CD4-positive, alpha-beta T cell treated with Interleukin-17A for 4 hours (primary cell): ENCODE data around the gene PDP2.

Experiments used
- DNase-seq: peaks from one replicate; pipeline ENCODE4 v3.0.0-alpha.2; 2020; ENCODE audit warnings: mixed read lengths

PDP2 gene

GRCh38 chr16:66939366-66939765 lies 59.1 kb downstream of the PDP2 start:
- no peak for DNase-seq

DNA sequence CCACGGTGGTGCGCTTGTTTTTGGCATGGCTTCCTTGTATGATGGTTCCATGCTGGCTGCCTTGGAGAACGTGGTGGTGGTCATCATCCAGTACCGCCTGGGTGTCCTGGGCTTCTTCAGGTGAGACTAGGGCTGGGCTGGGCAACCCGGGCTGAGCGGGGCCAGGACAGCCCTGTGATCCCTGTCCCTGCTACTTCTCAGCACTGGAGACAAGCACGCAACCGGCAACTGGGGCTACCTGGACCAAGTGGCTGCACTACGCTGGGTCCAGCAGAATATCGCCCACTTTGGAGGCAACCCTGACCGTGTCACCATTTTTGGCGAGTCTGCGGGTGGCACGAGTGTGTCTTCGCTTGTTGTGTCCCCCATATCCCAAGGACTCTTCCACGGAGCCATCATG lies 59.9 kb downstream of the PDP2 start:
- DNase-seq: no peak
